Heart right ventricle (tissue), 16 donors: ENCODE data around the gene OR4F17. TPM values are rescaled to one million over a fixed set of nuclear protein-coding genes. Genes with fewer than 3 reads are reported as not detected.
"Not testable (repeated sequence)": the region's sequence is repeated elsewhere in the genome, so short reads cannot be mapped to it uniquely, and the experiment has no call there.

Source experiments
- ATAC-seq, 8 donors: fragments of 200-7000 bp; cut with Tn5 transposase; one replicate each; pipeline ENCODE4 v1.9.1; 2020; ENCODE audit warnings: mild to moderate bottlenecking in 8 of 8, moderate library complexity in 8 of 8, moderate number of reproducible peaks in 1 of 8
- DNase-seq, 2 donors: peaks; one replicate each; pipeline ENCODE4 v3.0.0-alpha.2; 2020
- H3K27ac ChIP-seq, 10 donors: fragments of 200-600 bp; sonication (generic) in 2 of 10; one replicate each; pipeline versions ENCODE4 v1.5.0 to v1.8.0; 2020 to 2022; ENCODE audit warnings: mild to moderate bottlenecking in 3 of 10
- H3K27me3 ChIP-seq, 7 donors: fragments of 200-600 bp; one replicate each; pipeline ENCODE4 v1.8.0; 2021 to 2022; ENCODE audit warnings: mild to moderate bottlenecking in 2 of 7
- H3K36me3 ChIP-seq, 9 donors: fragments of 200-600 bp; sonication (generic) in 1 of 9; one replicate each; pipeline versions ENCODE4 v1.5.0 to v1.8.0; 2020 to 2022; ENCODE audit warnings: mild to moderate bottlenecking in 2 of 9
- H3K4me1 ChIP-seq, 9 donors: fragments of 200-600 bp; sonication (generic) in 1 of 9; one replicate each; pipeline versions ENCODE4 v1.5.0 to v1.8.0; 2020 to 2022; ENCODE audit warnings: mild to moderate bottlenecking in 4 of 9
- H3K4me3 ChIP-seq, 10 donors: fragments of 200-600 bp; sonication (generic) in 2 of 10; one replicate each; pipeline versions ENCODE4 v1.5.0 to v1.8.0; 2020 to 2022; ENCODE audit warnings: mild to moderate bottlenecking in 7 of 10, moderate library complexity in 2 of 10
- H3K9me3 ChIP-seq, 11 donors: fragments of 200-600 bp in 10 of 11; sonication (generic) in 2 of 11; one replicate each; pipeline versions ENCODE4 v1.5.0 to v1.8.0; 2013 to 2022; ENCODE audit warnings: mild to moderate bottlenecking in 2 of 11, control low read depth in 1 of 11, moderate library complexity in 1 of 11
- WGBS, 2 donors: extraction: QIAGEN DNeasy Blood & Tissue Kit; methylation state at CpG; one replicate each; pipeline ENCODE4 v1.1.7; 2013; ENCODE audit warnings: inconsistent platforms in 1 of 2; 5-methylcytosine and 5-hydroxymethylcytosine counted together
- intact Hi-C, 10 donors: fragments of 100-400 bp; cut with DNase I; formaldehyde crosslinking; loops; one replicate each; pipeline versions ENCODE4 v1.11.1 to v1.14.2; 2022
- long read RNA-seq, 3 donors: library from polyadenylated mRNA; unstranded; transcript quantifications; one replicate each; pipeline ENCODE4 v2.0.0, GENCODE V29; 2020 to 2021
- polyA plus RNA-seq, 2 donors: library from polyadenylated mRNA; stranded (reverse); fragments of 200-250 nt; gene quantifications; one replicate each; pipeline ENCODE4 v1.2.3, GENCODE V29; 2013
- total RNA-seq, 10 donors: library from RNA; stranded (reverse); fragmentation: NEBNext Ultra II Directional in 3 of 10; extraction: Animal tissue kit (Norgen Biotek cat#: 25700) in 3 of 10; gene quantifications; one replicate each; pipeline versions ENCODE4 v1.2.1 to v1.2.4, GENCODE V29; 2021 to 2023
- donor health status: Arrhythmogenic right ventricular cardiomyopathy.
- donor health status: ischemic (EF 13 %, LVEDD 7.1; RV severe dilation, severe dysfunction).
- donor health status: healthy with polysubstance abuse.
- donor health status: DM: no; HTN: yes; CAD: no.
- donor health status: DM: no; HTN: no; CAD: no.
- donor health status: ischemic (EF 25% LVEDD 6.9; RV normal size, moderate dysfunction).
- donor health status: ischemic (EF 25% LVEDD 5.7; RV mildly dilated, moderate dysfunction).
- donor health status: healthy.
- donor health status: DM: yes; HTN: yes; CAD: no.
- donor health status: Ischemic cardiomyopathy.
- donor health status: ischemic (EF 35%, LVEDD 5.7; RV mildly dilated, moderate dysfunction).
- donor health status: nonischemic (EF 11% LVEDD 7.7; RV severe dilation, severe dysfunction).
- donor health status: DM: yes; HTN: yes; CAD: no.
- donor health status: PGD.
- donor health status: ischemic (EF 29% LVEDD 5.4; RV normal size, mild dysfunction).
- donor health status: nonischemic (EF 23%, LVEDD 6.1; RV moderate dilation, normal function).

The OR4F17 gene
- total RNA-seq (not detected), polyA plus RNA-seq (not detected)
- long read RNA-seq, donor 1, result 0 reads
- long read RNA-seq, donor 2, result 0 reads
- long read RNA-seq, donor 3, result 0 reads

GRCh38 chr19:106804-107203 is at the start of gene OR4F17:
TSS of gene OR4F17 (plus strand) at chr19:107104. CDS start at chr19:110679, 3,575 bp downstream.
- H3K9me3 ChIP-seq, H3K27me3 ChIP-seq, H3K4me1 ChIP-seq, H3K36me3 ChIP-seq, intact Hi-C loops, H3K27ac ChIP-seq, H3K4me3 ChIP-seq, DNase-seq, ATAC-seq: not testable (repeated sequence)

GRCh38 chr19:70793-71192 is 36.1 kb upstream of the OR4F17 start:
- ATAC-seq, H3K4me1 ChIP-seq, intact Hi-C loops, H3K27ac ChIP-seq, H3K36me3 ChIP-seq, H3K9me3 ChIP-seq, H3K27me3 ChIP-seq: not testable (repeated sequence)
- peak overlapping the region in 5 of 10 donors; percentile 22 to 39 (median 35) for H3K4me3 ChIP-seq
- DNase-seq, result peak in 1 of 2 donors; percentile 29
- no CpG with 5 or more reads among the region's 54 CpGs for WGBS, 2 donors

GRCh38 chr19:82864-83263 is 24.0 kb upstream of the OR4F17 start:
- H3K27me3 ChIP-seq, H3K9me3 ChIP-seq, DNase-seq, ATAC-seq, H3K36me3 ChIP-seq, H3K4me3 ChIP-seq, H3K27ac ChIP-seq, H3K4me1 ChIP-seq, intact Hi-C loops: not testable (repeated sequence)

GRCh38 chr19:83626-84025 is 23.3 kb upstream of the OR4F17 start:
- H3K36me3 ChIP-seq, H3K4me1 ChIP-seq, DNase-seq, ATAC-seq, intact Hi-C loops, H3K27me3 ChIP-seq, H3K4me3 ChIP-seq, H3K9me3 ChIP-seq, H3K27ac ChIP-seq: not testable (repeated sequence)
- no CpG with 5 or more reads among the region's 1 CpG for WGBS, 2 donors

- H3K4me1 ChIP-seq, H3K4me3 ChIP-seq, H3K27ac ChIP-seq, intact Hi-C loops, ATAC-seq, H3K36me3 ChIP-seq, DNase-seq, H3K27me3 ChIP-seq, H3K9me3 ChIP-seq: not testable (repeated sequence)
- WGBS, 2 donors, result 66 to 77% methylated on average over 3 of the region's 4 CpGs
These were observed 16.2 kb upstream of the OR4F17 start for GRCh38 chr19:90678-91077.

- DNase-seq, H3K27ac ChIP-seq, H3K27me3 ChIP-seq, intact Hi-C loops, ATAC-seq, H3K9me3 ChIP-seq, H3K4me3 ChIP-seq, H3K36me3 ChIP-seq, H3K4me1 ChIP-seq: not testable (repeated sequence)
- WGBS, 2 donors, result no CpG with 5 or more reads among the region's 1 CpG
These were observed 12.1 kb upstream of the OR4F17 start for GRCh38 chr19:94794-95193.

- H3K9me3 ChIP-seq, H3K4me3 ChIP-seq, H3K27me3 ChIP-seq, DNase-seq, H3K27ac ChIP-seq, ATAC-seq, H3K36me3 ChIP-seq, H3K4me1 ChIP-seq, intact Hi-C loops: not testable (repeated sequence)
- no CpG with 5 or more reads among the region's 3 CpGs for WGBS, 2 donors
These were observed 9.3 kb upstream of the OR4F17 start for GRCh38 chr19:97647-98046.

GRCh38 chr19:120443-121140 is 13.7 kb downstream of the OR4F17 start:
- H3K9me3 ChIP-seq, H3K27ac ChIP-seq, DNase-seq, H3K4me1 ChIP-seq, H3K4me3 ChIP-seq, H3K27me3 ChIP-seq, intact Hi-C loops, H3K36me3 ChIP-seq, ATAC-seq: not testable (repeated sequence)
- WGBS, 2 donors, result 70 to 71% methylated on average over 1 of the region's 5 CpGs

Other genes with a start within 250 kb of the OR4F17 start
- 1 to 10 TPM in 2 of 10 donors, under 1 TPM in 8; 0.14 to 2.8 (median 0.62) TPM for gene PLPP2, start 184.3 kb downstream of the OR4F17 start, total RNA-seq
- under 1 TPM; 0.80 to 0.91 TPM for gene PLPP2, start 184.3 kb downstream of the OR4F17 start, polyA plus RNA-seq
- gene MIER2, start 237.7 kb downstream of the OR4F17 start, total RNA-seq, result 10 to 100 TPM; 11.1 to 34.6 (median 16.3) TPM
- gene MIER2, start 237.7 kb downstream of the OR4F17 start, polyA plus RNA-seq, result 10 to 100 TPM; 25.1 to 30.4 TPM